Hematopoietic multipotent progenitor cell treated with erythropoietin and hydrocortisone succinate and interleukin-3 and kit ligand, for 15 days (in vitro differentiated cells): ENCODE results near the gene SMIM15.

ENCODE experiments used
- DNase-seq: peaks from one replicate; pipeline ENCODE4 v3.0.0-alpha.2; 2015; ENCODE audit warnings: low spot score

The SMIM15 gene

GRCh38 chr5:61159836-61160235, 2.4 kb downstream of the SMIM15 start:
- DNase-seq, result no peak

DNA sequence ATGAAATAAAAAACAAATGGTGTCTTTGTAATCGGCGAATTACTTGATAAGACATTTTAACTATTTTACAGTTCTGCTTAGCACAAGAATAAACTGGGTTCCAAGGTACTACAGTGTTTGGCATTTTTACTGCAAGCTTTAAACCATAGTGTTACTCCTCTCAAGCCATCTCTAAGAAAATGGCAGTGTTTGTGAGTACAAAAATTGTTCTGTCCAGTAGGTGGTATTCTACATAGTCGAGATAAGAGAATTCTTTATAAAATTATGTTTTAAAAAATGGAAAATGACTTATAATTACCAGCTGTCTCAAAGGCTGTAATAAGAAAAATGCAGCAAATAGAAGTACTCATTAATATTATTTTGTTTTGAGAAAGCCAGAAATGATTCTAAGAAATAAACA, 3.2 kb downstream of the SMIM15 start:
- no peak for DNase-seq

DNA sequence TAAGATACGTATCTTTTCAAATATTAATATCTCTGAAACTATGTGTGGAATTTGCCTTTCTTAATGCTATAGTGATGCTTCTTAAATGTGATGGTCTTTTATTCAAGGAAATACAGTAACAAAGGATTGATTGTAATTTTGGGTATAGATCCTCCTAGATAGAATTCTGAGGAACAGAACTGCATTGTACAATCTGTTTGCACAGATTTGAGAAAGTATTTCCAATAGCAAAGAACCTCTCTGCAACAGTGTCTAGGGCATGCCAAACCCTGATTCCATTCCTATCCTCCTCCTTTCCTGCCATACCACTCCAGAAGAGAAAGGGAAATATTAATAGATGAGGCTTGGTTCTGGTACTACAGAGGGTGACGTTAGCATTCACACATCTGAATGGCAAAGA, 10.4 kb downstream of the SMIM15 start:
- DNase-seq, result no peak

GRCh38 chr5:61148515-61148914, 13.8 kb downstream of the SMIM15 start:
- DNase-seq, result no peak

DNA sequence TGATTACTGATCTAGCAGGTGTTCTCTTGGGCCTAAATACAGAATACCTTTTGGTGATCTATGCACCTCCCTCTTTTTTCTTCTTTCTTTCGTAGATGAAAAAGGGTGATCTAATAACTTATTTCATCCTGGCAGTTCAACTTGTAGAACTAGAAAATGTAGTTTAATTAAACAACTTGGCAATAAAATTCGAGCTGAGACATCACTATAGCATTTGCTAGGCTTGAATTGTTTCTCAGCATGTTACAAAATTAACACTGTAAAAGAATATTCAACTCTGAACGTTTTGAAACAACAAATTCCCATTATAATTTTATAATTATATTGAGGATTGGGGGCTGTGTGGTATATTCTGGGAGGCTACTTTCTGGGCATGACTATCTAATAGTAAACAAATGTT, 19.5 kb downstream of the SMIM15 start:
- DNase-seq, result no peak

DNA sequence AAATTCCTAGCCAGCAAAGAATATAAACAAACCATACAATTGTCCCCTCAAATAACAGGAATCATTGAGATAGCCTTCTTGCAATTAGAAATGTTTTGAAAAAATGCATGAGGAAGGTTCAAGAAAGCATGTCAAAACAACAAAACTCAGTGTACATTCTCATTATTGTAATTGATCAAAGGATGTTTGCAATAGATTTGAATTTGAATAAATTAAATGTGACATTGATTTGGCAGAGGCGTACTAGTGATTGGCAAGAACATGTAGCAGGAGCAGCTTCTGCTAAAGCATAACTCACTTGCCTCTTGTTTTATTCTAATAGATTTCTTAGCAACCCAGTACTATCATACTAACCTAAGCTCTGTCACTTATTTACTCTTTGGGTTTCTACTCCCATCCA, 19.9 kb downstream of the SMIM15 start:
- no peak for DNase-seq

DNA sequence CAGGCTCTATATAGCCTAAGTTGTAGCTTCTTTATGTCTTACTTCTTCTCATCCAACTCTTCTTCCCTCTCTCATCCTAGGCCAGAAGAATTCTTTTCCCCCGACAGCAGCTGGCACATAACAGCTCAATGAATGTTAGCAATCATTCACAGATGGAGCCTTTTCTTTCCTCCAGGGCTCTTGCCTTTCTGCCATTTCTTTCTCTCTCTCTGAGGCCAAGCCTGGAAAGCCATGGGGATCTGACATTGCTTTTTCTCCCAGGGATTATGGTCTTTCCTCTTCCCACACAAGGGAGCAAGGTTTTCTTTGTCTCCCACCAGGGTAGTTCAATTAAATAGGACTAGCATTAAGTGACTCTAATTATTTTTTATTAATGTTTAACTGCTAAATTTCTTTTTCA, 20.5 kb downstream of the SMIM15 start:
- DNase-seq, result no peak

GRCh38 chr5:61139931-61140330, 22.3 kb downstream of the SMIM15 start:
- DNase-seq, result no peak

GRCh38 chr5:61139094-61139873, 23.0 kb downstream of the SMIM15 start:
- DNase-seq, result no peak

- DNase-seq, result no peak
Measured at GRCh38 chr5:61137835-61138234, 24.4 kb downstream of the SMIM15 start.

DNA sequence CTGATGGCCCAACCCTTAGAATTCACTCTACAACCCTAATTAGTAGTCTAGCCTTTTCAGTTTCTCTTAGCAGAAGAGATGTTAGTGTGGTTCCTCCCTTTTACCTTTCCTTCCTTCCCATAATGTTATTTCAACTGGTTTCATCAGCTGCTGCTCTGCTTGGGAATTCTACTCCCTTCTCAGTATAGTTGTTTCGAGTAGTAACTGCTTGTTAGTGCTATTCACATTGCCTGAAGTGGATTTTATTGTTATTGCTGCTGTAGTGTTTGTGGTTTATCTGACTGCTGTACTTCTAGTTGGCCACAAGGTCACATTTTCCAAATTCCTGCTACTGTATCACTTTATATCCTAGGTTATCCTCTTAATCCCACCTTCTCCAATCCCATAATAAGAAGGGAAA, 29.7 kb downstream of the SMIM15 start:
- DNase-seq, result no peak

DNA sequence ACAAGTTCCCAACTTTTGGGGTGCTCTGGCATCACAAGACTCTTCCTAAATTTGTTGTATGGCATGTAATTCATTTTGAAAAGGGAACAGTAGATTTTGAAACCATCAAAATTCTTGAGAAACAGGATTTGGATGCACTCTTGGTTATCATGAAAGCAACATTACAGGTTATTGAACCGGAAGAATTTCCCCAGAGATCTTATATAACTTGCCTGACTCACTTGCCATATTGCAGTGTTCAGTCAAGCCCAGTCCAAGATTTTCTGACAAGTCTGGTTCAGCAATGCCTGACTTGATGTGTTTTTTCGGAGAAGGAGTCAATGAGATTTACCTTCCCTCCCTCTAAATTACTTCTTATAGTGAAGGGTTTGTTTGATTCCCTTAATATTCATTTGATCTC, 32.0 kb downstream of the SMIM15 start:
- no peak for DNase-seq

GRCh38 chr5:61123145-61123544, 39.1 kb downstream of the SMIM15 start:
- no peak for DNase-seq

DNA sequence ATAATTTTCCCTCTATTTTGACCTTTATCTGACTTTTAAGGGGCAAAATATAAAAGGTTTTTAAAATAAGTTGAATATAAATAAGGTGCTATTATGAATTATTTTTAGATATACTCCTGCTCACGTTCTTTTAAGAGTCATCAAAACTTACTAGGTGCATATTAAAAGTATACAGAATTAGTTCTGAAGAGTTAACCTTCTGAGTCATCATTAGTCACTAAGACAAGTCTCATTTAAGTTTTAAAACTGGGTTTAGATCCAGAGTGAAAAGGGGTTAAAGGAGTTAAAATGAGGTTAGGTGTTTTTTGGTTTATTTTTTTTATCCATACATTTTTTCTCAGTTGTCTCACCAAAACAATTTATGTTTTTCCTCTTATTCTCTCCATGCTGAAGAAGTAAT, 41.7 kb downstream of the SMIM15 start:
- no peak for DNase-seq

- no peak for DNase-seq
Measured at GRCh38 chr5:61119066-61119465, 43.2 kb downstream of the SMIM15 start.

- no peak for DNase-seq
Measured at GRCh38 chr5:61115968-61116367, 46.3 kb downstream of the SMIM15 start.

GRCh38 chr5:61114441-61114840, 47.8 kb downstream of the SMIM15 start:
- DNase-seq, result no peak
